ENCODE results near the gene MAST4. TPM values are rescaled to one million over a fixed set of nuclear protein-coding genes. Genes with fewer than 3 reads are reported as not detected.
A peak's percentile ranks its signal among the peaks of the same experiment; 100 is the strongest.

Gene MAST4
- total RNA-seq, 1 donor from 2014 or later = 52.6 TPM

DNA sequence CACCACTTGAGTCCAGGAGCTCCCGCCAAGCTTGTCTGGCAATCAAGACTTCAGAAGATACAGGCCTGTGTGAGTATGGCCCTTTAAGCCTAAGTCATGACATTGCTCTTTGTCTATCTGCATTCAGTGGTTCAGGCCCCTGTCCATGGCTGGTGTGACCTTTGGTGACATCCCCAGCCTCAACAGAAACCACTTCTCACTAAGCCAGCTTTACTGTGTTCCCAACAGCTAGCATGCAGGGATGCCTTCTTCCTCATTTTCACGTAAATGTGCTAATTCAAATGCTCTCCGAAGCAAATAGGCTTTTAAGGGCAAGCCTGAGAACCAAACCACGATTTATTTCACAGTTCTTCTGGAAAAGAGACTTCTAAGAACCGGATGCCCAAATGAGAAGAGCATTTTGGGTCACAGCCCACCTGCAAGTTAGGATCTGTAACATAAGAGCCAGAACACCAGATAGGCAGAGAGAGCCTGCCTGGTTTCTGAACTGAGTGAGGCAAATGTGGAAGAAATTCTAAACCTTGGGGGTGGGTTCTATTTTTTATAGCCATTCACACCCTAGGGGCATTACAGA, 585.5 kb downstream of the MAST4 start:
- DNase-seq (no peak), ATAC-seq (peak; percentile 79)
- no peak overlapping the region for H3K4me3 ChIP-seq
- intact Hi-C loops (cut with DNase I) = no loop called here
- H3K36me3 ChIP-seq = no peaks in the 10 kb centered on the region
- H3K9me3 ChIP-seq = peaks cover 10% of the 10 kb centered on the region
- no peaks in the 10 kb centered on the region for H3K27me3 ChIP-seq
- H3K4me1 ChIP-seq = peaks cover 18% of the 10 kb centered on the region
- peak overlapping the region; percentile 55 for H3K27ac ChIP-seq
- TF ChIP-seq, protein P1, sequence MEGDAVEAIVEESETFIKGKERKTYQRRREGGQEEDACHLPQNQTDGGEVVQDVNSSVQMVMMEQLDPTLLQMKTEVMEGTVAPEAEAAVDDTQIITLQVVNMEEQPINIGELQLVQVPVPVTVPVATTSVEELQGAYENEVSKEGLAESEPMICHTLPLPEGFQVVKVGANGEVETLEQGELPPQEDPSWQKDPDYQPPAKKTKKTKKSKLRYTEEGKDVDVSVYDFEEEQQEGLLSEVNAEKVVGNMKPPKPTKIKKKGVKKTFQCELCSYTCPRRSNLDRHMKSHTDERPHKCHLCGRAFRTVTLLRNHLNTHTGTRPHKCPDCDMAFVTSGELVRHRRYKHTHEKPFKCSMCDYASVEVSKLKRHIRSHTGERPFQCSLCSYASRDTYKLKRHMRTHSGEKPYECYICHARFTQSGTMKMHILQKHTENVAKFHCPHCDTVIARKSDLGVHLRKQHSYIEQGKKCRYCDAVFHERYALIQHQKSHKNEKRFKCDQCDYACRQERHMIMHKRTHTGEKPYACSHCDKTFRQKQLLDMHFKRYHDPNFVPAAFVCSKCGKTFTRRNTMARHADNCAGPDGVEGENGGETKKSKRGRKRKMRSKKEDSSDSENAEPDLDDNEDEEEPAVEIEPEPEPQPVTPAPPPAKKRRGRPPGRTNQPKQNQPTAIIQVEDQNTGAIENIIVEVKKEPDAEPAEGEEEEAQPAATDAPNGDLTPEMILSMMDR (IDR thresholded peaks at IDR 0.05) = no peak

DNA sequence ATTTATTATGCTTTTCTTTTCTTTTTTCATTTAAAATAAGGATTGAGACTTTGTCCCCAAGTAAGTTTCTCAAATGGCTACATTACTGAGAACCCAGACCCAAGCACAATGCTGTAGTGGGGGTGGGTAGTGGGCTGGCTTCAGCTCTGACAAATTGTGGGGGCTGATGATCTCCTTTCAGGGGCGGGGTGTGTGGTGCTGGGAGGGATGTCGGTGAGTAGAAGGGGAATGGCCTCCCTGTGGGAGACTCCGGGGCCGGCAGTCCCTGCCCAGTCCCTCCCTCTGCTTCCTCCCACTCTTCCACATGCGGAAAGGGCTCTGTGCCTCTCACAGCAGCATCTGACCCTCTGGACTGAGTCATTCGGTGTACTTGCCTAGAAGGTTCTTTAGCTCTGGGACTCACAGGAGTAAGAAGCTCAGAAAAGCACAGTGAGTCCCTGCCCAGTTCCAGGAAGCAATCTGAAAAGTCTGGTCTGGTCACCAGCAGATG, 586.2 kb downstream of the MAST4 start:
- TF ChIP-seq, protein P1 (IDR thresholded peaks at IDR 0.05) = no peak
- intact Hi-C loops (cut with DNase I) = no loop called here
- peak; percentile 75 for DNase-seq
- H3K4me3 ChIP-seq = no peak overlapping the region
- H3K4me1 ChIP-seq = peaks cover 18% of the 10 kb centered on the region
- H3K27me3 ChIP-seq = no peaks in the 10 kb centered on the region
- H3K27ac ChIP-seq = peak overlapping the region; percentile 55
- ATAC-seq = peak; percentile 94
- no peaks in the 10 kb centered on the region for H3K36me3 ChIP-seq
- H3K9me3 ChIP-seq = peaks cover 4% of the 10 kb centered on the region

DNA sequence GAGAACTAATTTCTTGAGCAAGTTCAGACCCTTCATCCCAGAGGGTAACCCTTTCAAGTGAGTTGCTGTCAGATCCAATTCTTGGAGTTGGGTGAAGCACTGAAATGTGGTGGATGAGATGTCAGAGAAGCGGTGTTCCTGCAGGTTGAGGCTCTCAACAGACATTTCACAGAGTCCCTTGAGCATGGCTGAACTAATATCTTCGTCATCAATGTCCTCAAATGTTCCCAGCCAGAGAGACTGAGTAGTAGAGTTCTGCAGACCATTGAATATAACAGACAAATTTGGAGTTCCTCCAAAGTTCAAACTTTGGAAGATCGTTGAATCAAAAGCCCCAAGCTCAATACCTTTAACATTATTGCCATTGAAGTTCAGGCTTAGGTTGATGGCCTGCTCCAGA, 587.7 kb downstream of the MAST4 start:
- intact Hi-C loops (cut with DNase I) = no loop called here
- ATAC-seq = no peak
- H3K9me3 ChIP-seq = no peaks in the 10 kb centered on the region
- H3K27me3 ChIP-seq = no peaks in the 10 kb centered on the region
- H3K27ac ChIP-seq = no peak overlapping the region
- H3K4me3 ChIP-seq = no peak overlapping the region
- TF ChIP-seq, protein P1 (IDR thresholded peaks at IDR 0.05) = no peak
- H3K36me3 ChIP-seq = no peaks in the 10 kb centered on the region
- peaks cover 18% of the 10 kb centered on the region for H3K4me1 ChIP-seq
- no peak for DNase-seq

DNA sequence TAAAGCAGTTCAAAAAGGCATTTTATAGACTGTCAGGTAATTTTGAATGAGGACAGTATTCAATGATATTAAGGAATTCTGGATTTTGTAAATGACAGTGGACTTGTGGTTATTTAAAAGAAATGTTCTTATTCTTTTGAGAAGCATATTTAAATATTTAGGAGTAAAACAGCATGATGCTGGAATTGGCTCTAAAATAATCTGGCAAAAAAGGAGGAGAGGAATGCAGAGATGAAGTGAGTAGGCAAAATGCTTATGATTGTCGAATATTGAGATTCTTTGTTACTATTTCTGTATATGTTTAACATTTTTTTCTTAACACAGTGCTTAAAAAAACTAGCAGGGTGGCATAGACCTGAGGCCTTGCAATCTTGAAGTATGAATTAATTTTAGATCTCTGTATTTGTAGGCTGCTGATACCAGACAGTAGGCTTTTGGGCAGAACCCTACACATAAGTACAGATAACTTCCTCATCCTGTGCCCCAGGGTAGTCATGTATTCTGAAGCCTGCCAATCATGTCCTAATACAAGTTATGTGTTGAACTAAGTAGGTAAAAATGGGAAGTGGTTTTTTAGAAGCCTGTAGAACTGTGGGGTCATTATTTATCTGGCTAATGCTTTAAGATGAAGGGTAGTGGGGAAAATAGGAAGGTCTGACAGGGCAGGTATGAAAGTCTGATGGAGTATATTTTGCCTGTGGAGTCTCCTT, 591.0 kb downstream of the MAST4 start:
- ATAC-seq = peak; percentile 76

DNA sequence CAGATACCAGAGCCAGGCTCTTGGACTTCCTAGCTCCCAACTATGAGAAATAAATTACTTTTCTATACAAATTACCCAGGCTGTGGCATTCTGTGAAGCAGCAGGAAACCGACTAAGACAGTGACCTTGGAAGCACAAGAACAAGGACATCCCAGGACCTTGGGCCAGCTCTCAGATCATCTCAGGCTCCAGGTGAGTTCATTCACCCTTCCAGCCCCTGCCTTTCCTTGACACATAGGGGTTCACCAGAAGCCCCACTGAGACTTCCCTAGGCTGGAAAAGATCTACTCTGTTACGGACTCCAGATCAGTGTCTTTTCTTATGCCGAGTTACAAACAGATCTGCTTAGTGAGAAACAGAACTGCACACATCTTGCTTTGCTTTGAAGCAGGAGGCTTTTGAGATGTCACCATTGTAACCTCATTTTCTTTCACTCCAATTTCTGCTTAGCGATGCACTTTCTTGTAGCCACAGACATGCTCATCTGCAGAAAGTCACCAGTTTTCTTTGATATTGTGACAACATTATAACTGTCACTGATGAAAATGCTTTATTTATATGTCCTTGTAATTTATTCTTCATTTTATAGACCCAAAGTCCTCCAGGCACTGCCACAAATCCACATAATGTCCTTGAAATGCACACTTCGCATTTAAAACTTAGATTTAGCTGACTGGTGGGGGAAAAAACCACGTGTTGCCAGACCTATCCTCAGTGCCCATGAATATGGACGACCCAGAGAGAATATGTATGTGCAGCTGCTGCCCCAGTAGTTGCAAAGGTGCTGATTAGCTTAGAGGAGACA, 592.3 kb downstream of the MAST4 start:
- no peaks in the 10 kb centered on the region for H3K36me3 ChIP-seq
- H3K9me3 ChIP-seq = no peaks in the 10 kb centered on the region
- no peak overlapping the region for H3K4me3 ChIP-seq
- no peak for ATAC-seq
- peaks cover 11% of the 10 kb centered on the region for H3K4me1 ChIP-seq
- intact Hi-C loops (cut with DNase I) = no loop called here
- no peak for DNase-seq
- H3K27me3 ChIP-seq = no peaks in the 10 kb centered on the region
- TF ChIP-seq, protein P1 (IDR thresholded peaks at IDR 0.05) = no peak
- no peak overlapping the region for H3K27ac ChIP-seq

More for the DNA sequence above, 591.0 kb downstream of the MAST4 start:
- Histone ChIP-seq H3K4me1 (peaks cover 11% of the 10 kb centered on the region), H3K4me3 (no peak overlapping the region), H3K9me3 (no peaks in the 10 kb centered on the region), H3K36me3 (no peaks in the 10 kb centered on the region), H3K27me3 (no peaks in the 10 kb centered on the region), H3K27ac (no peak overlapping the region)
- no peak for DNase-seq
- intact Hi-C loops (cut with DNase I) = no loop called here
- TF ChIP-seq, protein P1 (IDR thresholded peaks at IDR 0.05) = no peak
